SIG-M5 treated with dmso at 0.1 percent for 504 hours (cell line): ENCODE results near the gene C17orf67.

Experiments used
- DNase-seq: peaks from one replicate; lab custom pipeline; 2025; ENCODE audit not compliant: unreplicated experiment; lab: John Stamatoyannopoulos, UW

Gene C17orf67

GRCh38 chr17:56809820-56810179 lies 23.9 kb downstream of the C17orf67 start:
- DNase-seq: no peak

GRCh38 chr17:56809106-56809819 lies 24.5 kb downstream of the C17orf67 start:
- no peak for DNase-seq

- peak; percentile 21 for DNase-seq
These were observed 25.2 kb downstream of the C17orf67 start for GRCh38 chr17:56808503-56808902.

DNA sequence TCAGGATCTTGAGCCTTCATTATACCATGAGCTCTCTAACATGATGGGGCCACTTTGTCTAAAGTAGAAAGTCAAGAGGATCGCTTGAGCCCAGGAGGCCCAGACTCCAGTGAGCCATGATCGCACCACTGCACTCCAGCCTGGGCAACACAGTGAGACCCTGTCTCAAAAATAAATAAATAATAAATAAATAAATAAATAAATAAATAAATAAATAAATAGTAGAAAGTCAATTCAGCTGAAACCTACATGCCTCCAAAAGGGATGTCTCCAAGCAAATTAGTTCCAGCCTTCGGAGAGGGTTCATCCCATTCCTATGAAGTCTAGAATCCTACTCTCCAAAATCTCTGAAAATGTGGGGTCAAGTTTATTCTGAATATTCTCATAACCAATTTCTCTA lies 26.0 kb downstream of the C17orf67 start:
- no peak for DNase-seq

GRCh38 chr17:56806949-56807348 lies 26.8 kb downstream of the C17orf67 start:
- DNase-seq: no peak

DNA sequence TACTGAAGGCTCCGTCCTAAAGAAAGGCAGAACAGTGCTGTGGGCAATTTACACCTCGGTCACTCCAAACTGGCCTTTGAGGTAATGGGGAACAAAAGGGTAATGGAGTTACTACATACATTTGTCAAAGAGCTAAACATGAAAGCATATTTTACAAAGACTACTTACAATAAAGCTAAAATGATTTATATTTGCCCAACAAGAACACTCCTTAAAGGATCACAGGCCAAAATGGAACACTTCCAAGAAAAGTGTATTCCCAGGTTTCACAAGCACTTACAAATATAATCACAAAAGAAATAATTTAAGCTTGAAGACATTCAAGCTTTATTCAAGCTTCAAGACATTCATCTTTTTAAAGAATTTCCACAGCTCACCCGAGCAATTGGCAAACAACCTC lies 29.3 kb downstream of the C17orf67 start:
- no peak for DNase-seq

DNA sequence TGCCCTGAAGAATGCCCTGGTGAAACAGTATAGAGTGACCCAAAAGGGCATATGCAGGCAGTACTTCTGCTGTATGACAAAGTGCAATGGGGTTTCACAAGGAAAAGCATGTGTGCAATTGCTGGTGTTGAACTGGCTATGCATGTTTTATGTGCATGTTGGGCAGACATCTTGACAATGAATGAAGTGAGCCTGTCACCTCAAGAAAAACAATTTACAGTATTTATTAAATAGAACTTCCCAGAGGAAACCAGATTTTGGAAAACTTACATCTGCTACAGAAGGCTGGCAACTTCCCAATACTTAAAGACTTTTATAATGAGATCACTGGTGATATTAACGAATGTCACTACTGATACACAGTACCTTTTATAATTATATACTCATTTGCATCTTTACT lies 30.6 kb downstream of the C17orf67 start:
- DNase-seq: no peak

DNA sequence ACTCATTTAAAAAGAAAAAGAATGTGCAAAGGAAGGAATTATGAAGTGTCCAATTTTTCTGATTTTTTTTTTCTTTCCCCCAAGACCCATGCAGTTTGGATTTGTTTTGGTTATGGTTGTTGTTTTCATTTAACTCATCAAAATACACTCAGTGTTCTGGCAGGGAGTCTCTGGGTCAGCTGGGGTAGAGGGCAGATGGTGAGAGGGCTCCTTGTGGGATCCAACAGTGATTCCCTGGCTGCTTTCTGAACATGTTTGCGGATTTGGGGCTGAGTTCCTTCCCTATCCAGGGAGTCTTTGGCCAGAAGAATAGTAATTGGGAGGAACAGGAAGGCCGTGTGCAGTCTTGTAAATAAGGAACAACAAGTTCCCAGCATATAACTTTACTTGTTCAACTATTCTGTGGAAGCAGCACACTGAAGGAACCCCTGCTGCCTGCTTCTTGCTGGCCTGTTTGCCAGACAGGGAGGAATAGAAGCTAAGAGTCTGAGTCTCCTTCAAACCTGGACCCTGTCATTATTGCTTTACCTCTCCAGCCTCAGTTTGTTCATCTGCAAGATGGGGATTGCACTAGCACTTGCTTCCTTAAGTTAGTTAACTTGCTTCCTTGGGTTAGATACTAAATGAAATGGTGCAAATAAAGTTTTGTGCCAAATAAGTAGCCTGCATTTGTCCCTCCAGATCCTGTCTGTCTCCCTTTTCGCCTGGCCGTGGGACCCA lies 32.1 kb downstream of the C17orf67 start:
- DNase-seq: no peak

GRCh38 chr17:56798916-56799315 lies 34.8 kb downstream of the C17orf67 start:
- DNase-seq: peak; percentile 56

DNA sequence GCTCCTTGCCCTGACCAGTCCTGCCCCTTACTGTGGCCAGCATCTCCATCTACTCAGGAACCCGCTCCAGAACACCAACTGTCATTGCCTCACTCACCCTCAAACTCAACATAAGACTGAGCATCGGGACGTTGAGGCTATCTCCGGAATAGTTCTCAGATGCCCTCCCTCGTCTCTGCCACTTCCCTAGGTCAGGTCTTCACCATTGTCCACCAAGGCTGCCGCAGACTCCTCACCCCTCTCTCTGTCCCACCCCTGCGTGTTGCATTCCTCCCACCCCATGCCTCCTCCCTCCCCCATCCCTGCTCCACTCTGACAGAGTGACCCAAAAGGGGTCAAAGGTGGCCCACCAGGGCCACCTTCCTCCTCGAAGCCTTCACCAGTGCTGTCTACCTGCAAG lies 37.2 kb downstream of the C17orf67 start:
- no peak for DNase-seq

DNA sequence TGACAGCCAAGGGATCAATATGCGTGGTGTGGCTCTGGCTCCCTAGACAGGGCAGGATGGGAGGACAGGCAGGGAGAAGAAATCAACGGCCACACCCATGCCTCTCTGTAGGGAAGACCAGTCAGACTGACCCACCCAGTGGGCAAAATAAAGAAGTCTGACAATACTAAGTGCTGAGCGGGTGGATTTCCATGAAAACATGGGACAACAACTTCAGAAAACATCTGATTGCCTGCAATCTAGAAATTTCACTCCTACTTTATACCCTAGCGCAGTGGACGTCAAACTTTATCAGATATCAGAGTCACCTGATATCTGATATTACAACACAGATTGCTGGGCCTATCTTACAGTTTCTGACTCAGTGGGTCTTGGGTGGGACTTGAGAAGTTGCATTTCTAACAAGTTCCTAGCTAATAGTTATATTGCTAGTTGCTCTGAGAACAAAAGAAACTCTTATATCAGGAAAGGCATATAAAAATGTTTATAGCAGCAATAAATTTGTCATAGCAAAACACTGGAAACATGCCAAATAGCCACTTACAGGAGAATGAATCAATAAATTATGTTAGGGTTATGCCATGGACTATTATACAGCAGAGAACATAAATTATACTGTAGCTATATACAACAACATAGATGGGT lies 38.4 kb downstream of the C17orf67 start:
- DNase-seq: no peak

GRCh38 chr17:56793957-56794356 lies 39.8 kb downstream of the C17orf67 start:
- peak; percentile 14 for DNase-seq

DNA sequence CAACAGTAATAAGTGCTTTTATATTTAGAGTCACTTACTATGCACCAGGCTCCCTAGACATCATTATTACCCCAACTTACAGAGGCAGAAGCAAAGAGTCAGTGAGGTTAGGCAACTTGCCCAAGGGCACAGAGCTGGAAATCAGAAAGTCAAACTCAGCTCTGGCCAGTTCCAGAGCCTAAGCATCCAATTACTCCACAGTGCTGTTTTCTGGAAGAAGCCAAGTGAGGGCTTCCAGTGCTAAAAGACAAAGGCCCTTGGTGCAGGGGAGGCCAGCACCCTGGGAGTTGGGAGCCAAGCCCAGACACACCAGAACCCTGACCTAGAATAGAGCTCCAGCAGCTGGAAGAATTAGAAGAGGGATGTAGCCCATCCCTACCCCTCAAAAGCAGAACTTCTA lies 40.2 kb downstream of the C17orf67 start:
- no peak for DNase-seq

DNA sequence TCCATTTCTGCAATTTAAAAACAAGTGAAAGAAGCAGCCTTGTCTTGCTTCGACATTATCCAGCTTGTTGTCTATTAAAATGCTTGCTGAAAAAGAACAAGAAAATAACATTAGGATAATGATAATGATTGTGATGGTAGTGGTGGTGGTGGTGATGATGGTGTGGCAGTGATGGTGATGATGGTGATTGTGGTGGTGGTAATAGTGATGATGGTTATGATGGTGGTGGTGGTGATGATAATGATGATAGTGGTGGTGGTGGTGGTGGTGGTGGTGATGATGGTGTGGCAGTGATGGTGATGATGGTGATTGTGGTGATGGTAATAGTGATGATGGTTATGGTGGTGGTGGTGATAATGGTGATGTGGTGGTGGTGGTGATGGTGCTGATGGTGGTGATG lies 41.5 kb downstream of the C17orf67 start:
- DNase-seq: no peak

- DNase-seq: peak; percentile 95
These were observed 46.7 kb downstream of the C17orf67 start for GRCh38 chr17:56786989-56787482.

- DNase-seq: no peak
These were observed 47.6 kb downstream of the C17orf67 start for GRCh38 chr17:56785997-56786680.

DNA sequence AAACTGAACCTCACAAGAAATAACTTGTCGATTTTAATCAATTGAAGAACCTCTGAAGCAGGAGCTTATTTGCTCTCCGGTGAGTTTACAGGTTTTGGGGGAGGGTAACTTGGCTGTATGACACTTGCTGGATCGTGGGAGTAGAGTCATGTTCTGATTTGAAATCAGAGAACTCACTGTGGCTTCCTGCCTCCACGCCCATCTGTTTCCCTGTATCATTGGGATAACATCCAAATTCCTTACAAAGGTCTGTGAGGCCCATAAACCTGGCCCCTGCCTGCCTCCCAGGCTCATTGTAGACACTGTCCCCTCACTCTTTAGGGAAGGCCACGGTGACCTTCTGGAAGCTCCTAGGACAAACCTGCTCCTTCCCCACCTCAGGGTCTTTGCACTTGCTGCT lies 48.3 kb downstream of the C17orf67 start:
- no peak for DNase-seq

- no peak for DNase-seq
These were observed 51.4 kb downstream of the C17orf67 start for GRCh38 chr17:56782338-56782737.

- DNase-seq: no peak
These were observed 51.8 kb downstream of the C17orf67 start for GRCh38 chr17:56781906-56782305.

GRCh38 chr17:56779898-56780777 lies 53.6 kb downstream of the C17orf67 start:
- DNase-seq: peak; percentile 86

DNA sequence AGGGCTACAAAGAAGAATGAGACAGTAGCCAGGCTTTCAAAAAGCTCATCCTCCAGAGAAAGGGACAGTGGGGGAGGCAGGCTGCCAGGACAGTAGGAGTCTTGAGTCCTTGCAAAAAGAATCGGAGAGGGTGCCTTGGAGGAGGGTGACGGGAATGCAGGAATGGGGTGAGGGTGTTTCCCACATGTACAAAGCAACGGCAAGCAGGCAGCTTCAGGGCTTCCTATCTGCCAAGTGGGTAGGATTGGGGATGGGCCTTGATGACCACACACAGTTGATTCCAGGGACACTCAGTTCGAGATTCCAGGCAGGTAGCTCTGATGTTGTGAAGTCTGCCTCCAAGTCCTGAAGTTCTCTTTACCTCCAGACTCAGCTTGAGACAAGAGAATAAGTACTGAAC lies 54.4 kb downstream of the C17orf67 start:
- DNase-seq: no peak
